GM06990 (cell line): ENCODE results near the gene SLC35B4.

Experiments used
- DNase-seq: peaks from one replicate; pipeline ENCODE4 v3.0.0-alpha.2; 2011; ENCODE audit not compliant: insufficient read length; ENCODE audit errors: extremely low read depth
- H3K27me3 ChIP-seq: replicated peaks from 2 replicates; pipeline ENCODE4 v1.6.0; 2011; ENCODE audit warnings: low read length; ENCODE audit not compliant: control insufficient read depth, insufficient read depth
- H3K36me3 ChIP-seq: 2 replicates; pipeline ENCODE4 v1.5.1; 2011; ENCODE audit warnings: low read length; ENCODE audit not compliant: control insufficient read depth, insufficient read depth
- H3K4me3 ChIP-seq: replicated peaks from 2 replicates; pipeline ENCODE4 v1.5.1; 2011; ENCODE audit warnings: low read depth, mild to moderate bottlenecking, control low read depth, low read length
- TF ChIP-seq, protein P1 (sequence below): IDR thresholded peaks from 2 replicates; pipeline ENCODE4 v1.5.1; 2011; ENCODE audit warnings: low read length, control low read depth, mild to moderate bottlenecking, inconsistent platforms; ENCODE audit not compliant: insufficient read depth, poor library complexity, severe bottlenecking

The SLC35B4 gene

DNA sequence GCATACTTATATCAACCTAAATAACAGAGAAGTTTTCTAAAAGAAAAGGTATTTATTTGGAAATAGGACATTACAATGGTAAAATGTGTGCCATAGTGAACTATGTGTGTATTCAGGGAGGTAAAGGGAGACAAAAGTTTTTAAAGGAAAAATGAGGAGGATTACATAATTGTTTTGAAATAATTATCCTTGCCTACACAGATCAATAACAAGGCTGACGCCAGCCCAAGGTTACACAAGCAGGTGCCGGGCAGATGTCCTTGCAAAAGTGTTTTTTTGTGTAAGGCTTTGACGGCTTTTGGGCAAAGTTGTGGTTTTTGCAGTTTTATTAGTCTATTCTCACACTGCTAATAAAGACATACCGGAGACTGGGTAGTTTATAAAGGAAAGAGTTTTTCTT, 22.7 kb upstream of the SLC35B4 start:
- no peak for DNase-seq
- TF ChIP-seq, protein P1, sequence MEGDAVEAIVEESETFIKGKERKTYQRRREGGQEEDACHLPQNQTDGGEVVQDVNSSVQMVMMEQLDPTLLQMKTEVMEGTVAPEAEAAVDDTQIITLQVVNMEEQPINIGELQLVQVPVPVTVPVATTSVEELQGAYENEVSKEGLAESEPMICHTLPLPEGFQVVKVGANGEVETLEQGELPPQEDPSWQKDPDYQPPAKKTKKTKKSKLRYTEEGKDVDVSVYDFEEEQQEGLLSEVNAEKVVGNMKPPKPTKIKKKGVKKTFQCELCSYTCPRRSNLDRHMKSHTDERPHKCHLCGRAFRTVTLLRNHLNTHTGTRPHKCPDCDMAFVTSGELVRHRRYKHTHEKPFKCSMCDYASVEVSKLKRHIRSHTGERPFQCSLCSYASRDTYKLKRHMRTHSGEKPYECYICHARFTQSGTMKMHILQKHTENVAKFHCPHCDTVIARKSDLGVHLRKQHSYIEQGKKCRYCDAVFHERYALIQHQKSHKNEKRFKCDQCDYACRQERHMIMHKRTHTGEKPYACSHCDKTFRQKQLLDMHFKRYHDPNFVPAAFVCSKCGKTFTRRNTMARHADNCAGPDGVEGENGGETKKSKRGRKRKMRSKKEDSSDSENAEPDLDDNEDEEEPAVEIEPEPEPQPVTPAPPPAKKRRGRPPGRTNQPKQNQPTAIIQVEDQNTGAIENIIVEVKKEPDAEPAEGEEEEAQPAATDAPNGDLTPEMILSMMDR = no peak
- H3K27me3 ChIP-seq = no peaks in the 10 kb centered on the region
- H3K4me3 ChIP-seq = no peak overlapping the region
- H3K36me3 ChIP-seq = no peaks in the 10 kb centered on the region

DNA sequence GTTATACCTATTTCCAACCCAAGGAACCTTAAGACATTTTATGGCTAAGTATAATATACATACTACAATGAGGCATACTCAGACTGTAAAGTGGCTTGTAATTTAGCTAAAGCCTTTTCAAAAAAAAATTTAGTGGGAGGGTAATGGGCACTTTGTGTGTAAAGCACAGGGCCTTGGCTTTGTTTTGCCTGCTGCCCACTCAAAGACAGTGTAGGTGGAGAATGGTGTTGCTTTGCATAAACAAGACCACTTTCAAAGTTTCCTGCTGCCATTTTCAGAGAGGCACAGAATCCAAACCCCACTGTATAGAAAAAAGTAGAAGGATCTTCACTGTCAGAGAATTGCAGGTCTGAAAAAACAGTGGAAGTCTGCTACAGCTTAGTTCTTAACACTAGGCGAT, 21.2 kb upstream of the SLC35B4 start:
- TF ChIP-seq, protein P1 = no peak
- Histone ChIP-seq H3K36me3 (no peaks in the 10 kb centered on the region), H3K27me3 (no peaks in the 10 kb centered on the region), H3K4me3 (no peak overlapping the region)
- DNase-seq = no peak

DNA sequence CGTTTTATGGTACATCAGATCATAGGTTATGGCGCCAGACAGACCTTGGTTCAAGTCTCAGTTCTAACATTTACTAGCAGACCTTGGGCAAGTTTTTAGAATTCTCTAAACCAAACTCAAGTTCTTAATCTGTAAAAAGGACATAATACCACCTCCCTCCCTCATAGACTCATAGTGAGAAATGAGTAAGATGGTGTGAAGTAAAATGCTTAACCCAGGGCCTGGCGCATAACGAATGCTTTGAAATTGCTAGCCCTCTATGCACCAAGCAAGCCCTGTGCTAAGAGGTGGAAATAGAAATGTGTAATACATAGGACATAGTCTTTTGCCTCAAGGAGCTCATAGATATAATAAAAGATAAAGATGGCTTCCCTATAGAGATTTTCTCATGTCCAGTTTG, 17.7 kb upstream of the SLC35B4 start:
- TF ChIP-seq, protein P1 = no peak
- no peak for DNase-seq
- Histone ChIP-seq H3K36me3 (no peaks in the 10 kb centered on the region), H3K4me3 (no peak overlapping the region), H3K27me3 (no peaks in the 10 kb centered on the region; the same call in 1 of the 2 replicates)

DNA sequence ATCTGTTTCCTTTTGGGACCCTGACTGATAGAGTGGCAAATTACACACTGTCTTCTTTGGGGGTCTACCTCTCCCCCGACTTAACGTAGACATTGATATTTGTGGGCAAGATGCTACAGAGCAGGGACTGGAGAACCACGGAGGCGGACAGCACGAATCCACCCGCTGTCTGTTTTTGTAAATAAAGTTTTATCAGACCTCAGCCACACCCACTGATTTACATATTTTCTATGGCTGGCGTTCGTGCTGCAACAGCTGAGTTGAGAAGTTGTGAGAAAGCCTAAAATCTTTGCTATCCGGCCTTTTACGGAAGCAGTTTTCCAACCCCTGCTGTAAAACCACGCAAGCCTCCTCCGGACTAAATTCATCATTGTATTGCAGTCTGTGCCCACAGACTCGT, 17.2 kb upstream of the SLC35B4 start:
- Histone ChIP-seq H3K4me3 (no peak overlapping the region), H3K27me3 (no peaks in the 10 kb centered on the region; the same call in 1 of the 2 replicates), H3K36me3 (no peaks in the 10 kb centered on the region)
- DNase-seq = no peak
- TF ChIP-seq, protein P1 = no peak

DNA sequence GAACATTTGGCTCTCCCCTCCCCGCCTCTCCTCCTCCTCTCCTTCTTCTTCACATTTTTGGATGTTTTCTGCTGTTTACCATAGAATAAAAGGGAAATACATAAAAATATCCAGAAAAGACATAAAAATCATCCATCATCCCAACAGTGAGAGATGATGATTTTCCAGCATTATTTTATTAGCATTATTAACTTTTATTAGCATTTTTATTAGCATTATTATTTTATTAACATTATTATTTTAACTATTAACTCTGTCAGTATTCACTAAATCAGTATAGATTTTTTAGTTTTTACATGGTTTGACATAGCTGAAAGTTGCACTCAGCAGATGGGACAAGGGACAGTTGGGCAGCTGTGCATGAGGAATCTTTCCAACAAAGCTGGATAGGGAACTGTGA, 16.2 kb upstream of the SLC35B4 start:
- Histone ChIP-seq H3K36me3 (no peaks in the 10 kb centered on the region), H3K27me3 (no peaks in the 10 kb centered on the region; the same call in 1 of the 2 replicates), H3K4me3 (no peak overlapping the region)
- TF ChIP-seq, protein P1 = no peak
- DNase-seq = no peak

DNA sequence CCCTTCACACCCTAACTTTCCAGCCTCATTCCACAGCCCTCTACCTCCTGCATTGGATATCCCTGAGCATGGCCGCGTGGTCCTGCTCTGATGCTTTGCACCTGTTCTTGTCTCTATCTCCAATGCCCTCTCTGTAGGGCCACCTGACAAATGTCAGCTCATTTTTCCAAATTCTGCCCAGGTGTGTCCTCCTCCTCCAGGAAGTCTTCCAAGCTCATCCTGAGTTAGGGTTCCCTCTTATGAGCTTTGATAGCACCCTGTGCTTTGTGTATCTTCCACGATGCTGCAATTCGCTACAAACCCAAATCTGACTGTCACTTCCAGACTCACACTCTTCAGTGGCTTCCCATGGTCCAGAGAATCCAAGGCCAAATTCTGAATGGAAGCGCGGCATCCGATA, 14.7 kb upstream of the SLC35B4 start:
- Histone ChIP-seq H3K27me3 (no peaks in the 10 kb centered on the region; the same call in 1 of the 2 replicates), H3K4me3 (no peak overlapping the region), H3K36me3 (no peaks in the 10 kb centered on the region)
- TF ChIP-seq, protein P1 = no peak
- DNase-seq = no peak
